Muscle of leg (tissue), 11 donors: ENCODE measurements around the gene PDE2A. TPM values are rescaled to one million over a fixed set of nuclear protein-coding genes. Genes with fewer than 3 reads are reported as not detected.
A peak's percentile ranks its signal among the peaks of the same experiment; 100 is the strongest.

Experiments
- DNase-seq: peaks from one replicate; pipeline ENCODE4 v3.0.0; 2013
- H3K27ac ChIP-seq: one replicate; pipeline ENCODE4 v1.5.1; 2013; ENCODE audit warnings: mild to moderate bottlenecking, low read length, control low read depth
- H3K27me3 ChIP-seq: one replicate; pipeline ENCODE4 v1.6.1; 2013; ENCODE audit warnings: low read length; ENCODE audit not compliant: control insufficient read depth, insufficient read depth
- H3K36me3 ChIP-seq: one replicate; pipeline ENCODE4 v1.6.1; 2013; ENCODE audit warnings: low read length; ENCODE audit not compliant: control insufficient read depth, insufficient read depth
- H3K4me1 ChIP-seq: one replicate; pipeline ENCODE4 v1.6.1; 2013; ENCODE audit warnings: low read length; ENCODE audit not compliant: control insufficient read depth, insufficient read depth
- H3K4me3 ChIP-seq: one replicate; pipeline ENCODE4 v1.5.1; 2013; ENCODE audit warnings: low read length, control low read depth
- H3K9me3 ChIP-seq: replicated peaks from 2 replicates; pipeline ENCODE4 v1.6.1; 2013; ENCODE audit warnings: low read depth, low read length; ENCODE audit not compliant: control insufficient read depth
- WGBS: methylation state at CpG from one replicate; pipeline ENCODE4 v1.1.5; 2013; ENCODE audit warnings: missing lambda C conversion rate; ENCODE audit not compliant: insufficient coverage; 5-methylcytosine and 5-hydroxymethylcytosine counted together
- polyA plus RNA-seq, 8 donors: library from polyadenylated mRNA; unstranded; fragments of 120-200 nt; gene quantifications; one replicate each; pipeline versions ENCODE4 v1.2.1 to v1.2.3, GENCODE V29; 2013; ENCODE audit warnings: inconsistent platforms in 1 of 8, low replicate concordance in 1 of 8; ENCODE audit not compliant: insufficient read length in 8 of 8, insufficient read depth in 1 of 8
- total RNA-seq: library from RNA; stranded (reverse); fragments of 120-200 nt; gene quantifications from one replicate; pipeline ENCODE4 v1.2.4, GENCODE V29; 2013

The PDE2A gene
- total and polyA plus RNA-seq, 9 donors = 10.7 to 18.2 (median 14.8) TPM

GRCh38 chr11:72639502-72640375, 34.5 kb downstream of the PDE2A start:
- Histone ChIP-seq H3K36me3 (no peaks in the 10 kb centered on the region), H3K27ac (no peak overlapping the region), H3K27me3 (peaks cover 36% of the 10 kb centered on the region), H3K4me1 (peaks cover 64% of the 10 kb centered on the region), H3K9me3 (no peaks in the 10 kb centered on the region), H3K4me3 (no peak overlapping the region)
- no peak for DNase-seq
- 65% methylated on average over 16 of the region's 23 CpGs for WGBS

- Histone ChIP-seq H3K27ac (no peak overlapping the region), H3K36me3 (no peaks in the 10 kb centered on the region), H3K4me3 (no peak overlapping the region), H3K27me3 (peaks cover 36% of the 10 kb centered on the region), H3K4me1 (peaks cover 76% of the 10 kb centered on the region), H3K9me3 (no peaks in the 10 kb centered on the region)
- no peak for DNase-seq
- WGBS = 59% methylated on average over 8 of the region's 8 CpGs
Measured at GRCh38 chr11:72637926-72638325, 36.3 kb downstream of the PDE2A start.

GRCh38 chr11:72637198-72637597, 37.0 kb downstream of the PDE2A start:
- H3K27ac ChIP-seq = no peak overlapping the region
- no peak for DNase-seq
- H3K27me3 ChIP-seq = peaks cover 36% of the 10 kb centered on the region
- peaks cover 78% of the 10 kb centered on the region for H3K4me1 ChIP-seq
- 80% methylated on average over 1 of the region's 2 CpGs for WGBS
- no peaks in the 10 kb centered on the region for H3K9me3 ChIP-seq
- H3K36me3 ChIP-seq = no peaks in the 10 kb centered on the region
- no peak overlapping the region for H3K4me3 ChIP-seq

- Histone ChIP-seq H3K4me1 (peaks cover 79% of the 10 kb centered on the region), H3K36me3 (no peaks in the 10 kb centered on the region), H3K4me3 (no peak overlapping the region), H3K27me3 (peaks cover 29% of the 10 kb centered on the region), H3K27ac (no peak overlapping the region), H3K9me3 (no peaks in the 10 kb centered on the region)
- WGBS = 44% methylated on average over 3 of the region's 3 CpGs
- no peak for DNase-seq
Measured at GRCh38 chr11:72636376-72636775, 37.8 kb downstream of the PDE2A start.

- Histone ChIP-seq H3K27me3 (peaks cover 24% of the 10 kb centered on the region), H3K36me3 (no peaks in the 10 kb centered on the region), H3K27ac (no peak overlapping the region), H3K4me3 (no peak overlapping the region), H3K4me1 (peaks cover 81% of the 10 kb centered on the region), H3K9me3 (no peaks in the 10 kb centered on the region)
- WGBS = 0% methylated on average over 2 of the region's 6 CpGs
- DNase-seq = no peak
Measured at GRCh38 chr11:72635933-72636332, 38.3 kb downstream of the PDE2A start.

GRCh38 chr11:72635309-72635915, 38.8 kb downstream of the PDE2A start:
- no peak for DNase-seq
- Histone ChIP-seq H3K9me3 (no peaks in the 10 kb centered on the region), H3K4me3 (no peak overlapping the region), H3K27ac (no peak overlapping the region), H3K36me3 (no peaks in the 10 kb centered on the region), H3K4me1 (peaks cover 86% of the 10 kb centered on the region), H3K27me3 (peaks cover 19% of the 10 kb centered on the region)
- 63% methylated on average over 5 of the region's 9 CpGs for WGBS

GRCh38 chr11:72634472-72635095, 39.6 kb downstream of the PDE2A start:
- H3K4me1 ChIP-seq = peaks cover 95% of the 10 kb centered on the region
- no peak overlapping the region for H3K4me3 ChIP-seq
- peak overlapping the region; percentile 42 for H3K27ac ChIP-seq
- peaks cover 11% of the 10 kb centered on the region for H3K27me3 ChIP-seq
- no peaks in the 10 kb centered on the region for H3K9me3 ChIP-seq
- no peaks in the 10 kb centered on the region for H3K36me3 ChIP-seq
- DNase-seq = no peak
- WGBS = 65% methylated on average over 4 of the region's 7 CpGs

GRCh38 chr11:72634016-72634415, 40.2 kb downstream of the PDE2A start:
- H3K4me1 ChIP-seq = peaks cover 96% of the 10 kb centered on the region
- no peak overlapping the region for H3K4me3 ChIP-seq
- 80% methylated on average over 2 of the region's 9 CpGs for WGBS
- peaks cover 5% of the 10 kb centered on the region for H3K27me3 ChIP-seq
- H3K36me3 ChIP-seq = no peaks in the 10 kb centered on the region
- no peak for DNase-seq
- H3K9me3 ChIP-seq = no peaks in the 10 kb centered on the region
- H3K27ac ChIP-seq = peak overlapping the region; percentile 42

- no peak overlapping the region for H3K4me3 ChIP-seq
Measured at GRCh38 chr11:72633068-72633467, 41.2 kb downstream of the PDE2A start.

More at GRCh38 chr11:72633068-72633467, 41.2 kb downstream of the PDE2A start:
- Histone ChIP-seq H3K4me1 (peaks cover 97% of the 10 kb centered on the region), H3K27ac (peak overlapping the region; percentile 91), H3K9me3 (no peaks in the 10 kb centered on the region), H3K36me3 (no peaks in the 10 kb centered on the region), H3K27me3 (no peaks in the 10 kb centered on the region)
- no peak for DNase-seq
- WGBS = 29% methylated on average over 1 of the region's 4 CpGs
